ENCODE data around the gene TCTN3. TPM values are rescaled to one million over a fixed set of nuclear protein-coding genes. Genes with fewer than 3 reads are reported as not detected.
"Not testable (repeated sequence)": the region's sequence is repeated elsewhere in the genome, so short reads cannot be mapped to it uniquely, and the experiment has no call there.

Gene TCTN3
- total RNA-seq, 1 donor from 2014 or later = 48.1 TPM

DNA sequence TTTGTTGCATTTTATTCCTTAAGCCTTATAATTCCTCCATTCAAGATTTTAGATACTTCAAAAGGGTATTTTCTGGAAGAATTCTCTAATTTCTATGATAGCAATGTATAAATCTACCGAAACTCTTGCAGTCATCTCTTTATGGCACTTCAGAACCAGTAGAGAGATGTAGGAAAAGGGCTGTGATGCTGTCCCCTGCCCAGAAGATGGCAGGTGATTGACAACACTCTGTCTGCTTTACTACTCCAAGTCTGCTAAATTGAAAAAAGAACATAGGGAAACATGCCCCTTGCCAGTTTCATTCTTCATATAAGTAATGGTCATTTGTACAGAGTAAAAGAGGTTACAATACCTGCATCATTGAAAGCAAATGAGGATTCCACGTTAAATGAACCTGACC lies 5.1 kb downstream of the TCTN3 start:
- DNase-seq (ENCODE audit: low read depth) = no peak

DNA sequence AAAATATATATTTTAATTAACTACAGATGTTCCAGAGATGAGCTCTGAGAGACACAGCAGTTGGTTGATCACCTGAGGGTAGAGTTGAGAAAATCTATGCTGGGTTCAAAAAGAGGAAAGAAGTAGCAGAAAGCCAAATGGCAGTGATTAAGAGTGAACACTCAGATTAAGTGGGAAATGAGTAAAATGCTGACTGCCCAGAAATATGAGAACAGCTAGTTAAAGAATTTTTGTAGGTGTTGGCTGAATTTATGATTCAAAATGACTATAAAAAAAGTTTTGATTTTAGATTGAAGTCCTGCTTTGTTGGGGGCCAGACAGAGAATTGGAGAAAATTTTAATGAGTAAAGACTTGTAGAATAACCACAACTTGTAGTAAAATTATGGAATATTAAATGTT lies 9.8 kb downstream of the TCTN3 start:
- DNase-seq (ENCODE audit: low read depth) = no peak

DNA sequence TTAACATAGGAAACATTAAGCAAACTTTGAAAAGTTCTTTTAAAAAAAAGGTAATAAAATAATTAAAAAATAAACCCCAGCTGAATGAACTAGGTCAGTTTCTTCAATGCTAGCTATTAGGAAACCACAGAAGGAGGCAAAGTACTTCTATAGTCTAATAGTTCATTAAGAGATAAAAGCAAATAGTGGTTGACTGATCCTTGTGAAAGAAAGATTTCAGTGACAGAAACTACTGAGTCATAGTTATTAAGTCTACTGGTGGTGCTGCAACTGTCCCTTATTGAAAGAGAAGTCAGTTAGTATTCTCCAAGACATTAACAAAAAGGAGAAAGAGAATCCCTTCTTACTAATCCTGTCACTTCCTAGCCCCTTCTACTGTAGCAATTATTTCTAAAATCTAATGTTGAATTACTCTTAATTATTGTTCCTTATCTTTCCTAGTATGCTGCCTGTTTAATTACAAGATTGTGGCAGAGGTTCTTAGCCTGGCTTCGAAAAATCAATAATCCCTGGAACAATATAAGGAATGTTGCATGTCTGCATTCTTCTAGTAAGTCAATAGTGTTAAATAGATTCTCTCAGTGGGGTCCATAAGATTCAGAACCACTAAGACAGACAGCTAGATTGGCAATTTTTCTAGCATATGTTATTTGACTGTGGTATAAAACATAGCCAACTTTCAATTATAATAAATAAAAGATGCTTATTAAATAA lies 18.2 kb downstream of the TCTN3 start:
- DNase-seq (ENCODE audit: low read depth) = peak; percentile 64

DNA sequence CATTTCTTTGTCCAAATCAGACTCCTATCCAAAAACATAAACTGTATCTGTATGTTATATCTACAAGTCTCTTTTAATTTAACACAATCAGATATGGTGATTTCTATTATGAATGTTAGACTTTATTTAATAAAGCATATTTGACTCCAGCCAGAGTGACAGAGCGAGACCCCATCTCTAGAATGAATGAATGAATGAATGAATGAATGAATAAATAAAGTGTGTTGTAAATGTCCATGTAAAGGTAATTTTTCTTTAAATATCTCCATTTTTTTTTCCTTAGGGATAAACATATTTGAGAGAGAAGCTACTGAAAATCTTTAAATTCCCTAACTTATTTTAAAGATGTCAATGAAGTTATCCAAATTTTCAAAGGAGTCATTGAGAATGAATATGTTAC lies 19.1 kb downstream of the TCTN3 start:
- no peak for DNase-seq (ENCODE audit: low read depth)

DNA sequence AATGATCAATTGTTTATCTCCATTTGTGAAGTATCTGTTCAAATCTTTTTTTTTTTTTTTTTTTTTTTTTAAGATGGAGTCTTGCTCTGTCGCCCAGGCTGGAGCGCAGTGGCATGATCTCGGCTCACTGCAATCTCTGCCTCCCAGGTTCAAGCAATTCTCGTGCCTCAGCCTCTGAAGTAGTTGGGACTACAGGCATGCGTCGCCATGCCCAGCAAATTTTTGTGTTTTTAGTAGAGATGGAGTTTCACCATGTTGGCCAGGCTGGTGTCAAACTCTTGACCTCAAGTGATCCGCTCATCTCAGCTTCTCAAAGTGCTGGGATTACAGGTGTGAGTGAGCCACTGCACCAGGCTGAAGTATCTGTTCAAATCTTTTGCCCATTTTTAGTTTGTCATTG lies 21.1 kb downstream of the TCTN3 start:
- DNase-seq (ENCODE audit: low read depth) = not testable (repeated sequence)

DNA sequence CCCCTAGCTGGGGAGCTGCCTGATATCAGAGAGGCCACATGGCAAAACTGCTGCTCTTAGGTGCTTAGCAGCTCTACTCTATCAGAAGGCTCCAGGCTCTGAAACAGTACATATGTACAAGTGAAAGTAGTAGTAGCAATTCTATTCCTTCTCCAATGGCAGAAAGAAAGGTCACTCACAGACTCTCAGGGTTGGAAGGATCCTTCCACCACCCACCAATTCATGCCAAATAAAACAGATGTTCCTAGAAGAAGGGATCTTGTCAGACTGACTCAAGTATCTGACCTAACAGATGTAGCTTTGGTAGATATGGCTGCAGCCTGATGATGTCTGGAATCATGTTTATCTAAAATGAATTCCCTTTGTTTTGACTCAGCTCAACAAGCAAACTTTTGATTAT lies 29.2 kb downstream of the TCTN3 start:
- no peak for DNase-seq (ENCODE audit: low read depth)

DNA sequence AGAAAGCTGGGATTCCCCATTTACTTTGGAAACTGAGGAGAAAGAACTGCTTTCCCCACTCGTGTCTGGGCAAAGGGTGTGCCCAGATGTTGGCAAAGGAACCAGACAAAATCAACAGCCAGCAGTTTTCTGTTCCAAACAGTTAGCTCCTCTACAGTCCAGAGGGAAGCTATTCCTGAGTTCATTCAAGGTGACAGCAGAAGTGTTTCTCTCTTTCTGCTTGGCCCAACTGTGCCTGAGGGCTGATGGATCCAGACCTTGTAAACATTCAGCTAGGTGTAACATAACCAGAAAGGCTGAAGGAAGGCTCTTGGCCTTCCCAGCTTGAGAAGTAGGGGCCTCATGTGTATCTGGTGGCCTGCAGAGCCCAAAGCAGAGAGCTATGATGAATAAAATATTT lies 30.2 kb downstream of the TCTN3 start:
- peak; percentile 31 for DNase-seq (ENCODE audit: low read depth)

DNA sequence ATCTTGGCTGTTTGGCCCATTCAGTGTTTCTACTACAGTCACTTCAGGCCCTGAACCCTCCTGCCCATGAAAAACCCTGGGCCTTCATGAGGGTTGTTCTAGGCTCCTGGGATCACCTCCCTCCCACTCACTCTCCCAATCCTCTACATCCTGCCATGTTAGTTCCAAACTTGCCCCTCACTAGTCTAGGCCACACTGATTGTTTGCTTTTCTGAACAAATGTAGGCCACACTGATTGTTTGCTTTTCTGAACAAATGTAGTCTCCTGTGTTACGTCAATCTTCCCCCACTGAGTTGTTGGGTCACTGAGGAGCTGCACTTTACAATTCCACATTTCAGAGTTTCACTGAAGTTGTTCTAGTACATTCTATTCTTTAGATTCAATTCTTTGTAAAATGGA lies 31.9 kb downstream of the TCTN3 start:
- DNase-seq (ENCODE audit: low read depth) = peak; percentile 39

DNA sequence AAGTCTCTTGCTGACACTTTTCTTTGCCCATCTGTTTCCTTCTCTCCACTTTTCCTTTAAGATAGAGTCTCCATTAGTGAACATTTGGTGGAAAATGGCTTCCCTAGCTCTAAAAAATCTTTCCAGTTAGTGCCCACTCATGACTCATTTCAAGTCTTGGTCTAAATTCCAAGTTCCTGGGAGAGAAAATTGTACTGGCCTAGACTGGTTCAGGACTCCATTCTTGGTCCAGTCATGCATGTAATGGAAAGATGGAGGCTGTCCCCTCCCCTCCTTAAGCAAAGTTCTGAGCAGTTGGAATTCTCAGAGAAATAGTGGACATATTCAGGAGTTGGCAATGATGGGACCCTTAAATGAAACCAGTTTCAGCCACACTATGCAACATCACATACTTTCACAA lies 33.4 kb downstream of the TCTN3 start:
- DNase-seq (ENCODE audit: low read depth) = peak; percentile 98

DNA sequence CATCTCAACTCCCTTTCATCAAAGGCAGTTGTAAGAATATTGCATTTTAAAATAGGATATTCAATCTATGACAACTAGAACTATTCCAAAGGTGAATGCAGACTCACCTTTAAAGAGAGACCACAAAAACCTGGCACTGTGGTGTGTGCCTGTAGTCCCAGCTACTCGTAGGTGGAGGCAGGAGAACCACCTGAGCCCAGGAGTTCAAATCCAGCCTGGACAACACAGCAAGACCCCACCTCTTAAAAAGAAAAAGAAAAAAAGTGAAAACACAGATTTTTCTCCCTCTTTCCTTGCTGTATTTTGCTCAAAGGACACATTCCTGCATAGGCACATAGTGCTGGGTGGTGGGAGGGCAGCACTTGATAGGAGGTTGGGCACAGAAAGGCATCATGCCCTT lies 36.5 kb downstream of the TCTN3 start:
- DNase-seq (ENCODE audit: low read depth) = no peak

DNA sequence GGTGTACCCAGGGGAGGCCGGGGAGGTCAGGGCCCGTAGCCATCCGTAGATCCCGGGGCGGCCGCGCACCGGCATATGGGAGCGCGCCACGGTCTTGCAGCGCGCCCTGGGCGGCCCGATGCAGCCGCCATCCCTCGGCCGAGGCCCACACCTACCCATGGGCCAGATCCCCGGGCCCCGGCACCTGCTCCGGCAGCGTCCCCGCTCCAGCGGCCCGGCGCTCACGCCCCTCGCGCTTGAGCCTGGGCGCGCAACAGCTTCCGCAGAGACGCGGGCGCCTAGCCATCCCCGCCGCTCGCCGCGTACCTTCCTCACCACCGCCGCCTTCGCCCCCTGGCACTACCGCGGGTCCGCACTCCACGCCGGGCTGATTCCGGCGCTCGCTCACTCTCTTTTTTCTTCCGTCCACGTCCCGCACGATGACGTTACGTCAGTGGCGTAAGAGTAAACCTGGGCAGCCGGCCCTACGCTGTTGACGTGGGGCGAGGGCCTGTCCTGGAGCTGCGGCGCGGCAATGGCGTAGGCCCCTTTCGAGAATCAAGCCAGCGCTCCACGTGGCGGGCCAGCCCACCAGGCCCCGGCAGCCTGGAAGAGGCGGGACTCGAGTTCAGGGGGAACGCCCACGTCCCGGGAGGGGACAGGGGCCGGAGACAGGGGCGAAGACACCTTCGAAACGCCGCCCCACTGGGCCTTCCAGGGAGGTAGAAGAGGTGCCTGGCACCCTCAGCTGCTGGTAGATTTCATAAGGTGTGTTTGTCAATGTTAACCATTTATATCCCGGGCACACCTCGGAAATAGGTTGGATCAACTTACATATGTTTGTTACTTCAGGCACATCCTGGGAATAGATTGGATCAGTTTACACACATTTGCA lies 37.2 kb downstream of the TCTN3 start, which contains the start of gene ALDH18A1:
Gene ALDH18A1, minus strand, starts transcription at position 421 of the 874 bp plus-strand sequence. CDS start 3,334 bp downstream, outside the sequence.
- peak; percentile 63 for DNase-seq (ENCODE audit: low read depth)

DNA sequence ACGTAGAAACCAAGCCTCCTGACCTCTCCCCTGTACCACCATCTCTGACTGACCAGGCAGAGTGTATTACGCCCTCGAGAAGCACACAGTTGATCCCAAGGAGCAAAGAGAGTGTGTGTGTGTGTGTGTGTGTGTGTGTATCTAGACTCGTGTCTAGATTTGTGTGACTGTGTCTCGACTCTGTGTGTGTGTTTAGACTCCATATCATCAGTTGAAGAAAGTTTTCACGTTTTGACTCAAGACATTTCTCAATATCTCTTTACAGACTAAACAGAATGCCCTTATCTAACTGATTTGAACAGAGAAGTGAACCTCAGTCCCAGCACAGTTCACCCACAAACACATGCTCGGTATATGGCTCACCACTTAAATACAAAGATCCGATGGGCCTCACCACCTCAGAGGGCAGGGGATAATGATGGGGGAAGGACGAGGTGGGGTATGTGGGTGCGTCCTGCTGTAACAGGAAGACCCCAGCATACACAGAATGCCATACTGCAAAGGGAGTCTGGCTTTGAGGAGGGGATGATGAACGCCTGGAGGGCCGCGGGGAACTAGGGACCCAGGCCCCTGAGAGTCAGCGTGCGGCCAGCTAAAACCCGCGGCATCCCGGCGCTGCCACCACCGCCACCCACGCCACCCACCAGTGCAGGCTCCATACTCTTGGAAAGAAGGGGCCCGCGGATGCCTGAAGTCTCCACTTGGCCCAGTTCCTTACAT lies 38.0 kb downstream of the TCTN3 start:
- DNase-seq (ENCODE audit: low read depth) = peak; percentile 23

DNA sequence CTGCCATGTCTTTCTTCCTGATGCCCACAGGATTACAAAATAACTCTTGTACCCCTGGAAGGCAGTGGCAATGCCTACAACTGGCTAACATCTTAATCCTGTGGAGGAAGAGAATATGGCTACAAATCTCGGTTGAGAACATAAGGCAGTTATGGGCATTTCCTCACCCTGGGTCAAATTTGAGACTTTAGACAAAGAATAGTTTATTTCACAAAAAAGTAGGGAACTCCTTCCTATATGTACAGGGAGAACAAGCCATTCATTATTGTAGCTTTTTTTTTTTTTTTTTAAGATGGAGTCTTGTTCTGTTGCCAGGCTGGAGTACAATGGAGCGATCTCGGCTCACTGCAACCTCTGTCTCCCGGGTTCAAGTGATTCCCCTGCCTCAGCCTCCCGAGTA lies 39.8 kb downstream of the TCTN3 start:
- DNase-seq (ENCODE audit: low read depth) = no peak

DNA sequence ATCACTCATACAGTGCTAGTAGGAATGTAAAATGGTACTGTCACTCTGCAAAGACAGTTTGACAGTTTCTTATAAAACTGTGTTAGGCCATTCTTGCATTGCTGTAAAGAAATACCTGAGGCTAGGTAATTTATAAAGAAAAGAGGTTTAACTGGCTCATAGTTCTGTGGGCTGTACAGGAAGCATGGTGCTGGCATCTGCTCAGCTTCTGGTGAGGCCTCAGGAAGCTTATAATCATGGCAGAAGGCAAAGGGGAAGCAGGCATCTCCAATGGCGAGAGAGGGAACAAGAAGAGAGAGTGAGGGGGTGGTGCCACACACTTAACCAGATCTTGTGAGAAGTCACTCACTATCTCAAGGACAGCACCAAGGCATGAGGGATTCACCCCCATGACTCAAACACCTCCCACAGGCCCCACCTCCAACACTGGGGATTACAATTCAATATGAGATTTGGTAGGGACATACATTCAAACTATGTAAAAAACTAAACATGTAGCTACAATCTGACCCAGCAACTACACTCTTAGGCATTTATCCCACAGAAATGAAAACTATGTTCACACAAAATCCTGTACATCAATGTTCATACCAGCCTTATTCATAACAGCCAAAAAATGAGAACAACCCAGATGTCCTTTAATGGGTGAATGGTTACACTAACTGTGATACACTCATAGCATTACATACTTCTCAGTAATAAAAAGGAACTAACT lies 42.2 kb downstream of the TCTN3 start:
- no peak for DNase-seq (ENCODE audit: low read depth)

DNA sequence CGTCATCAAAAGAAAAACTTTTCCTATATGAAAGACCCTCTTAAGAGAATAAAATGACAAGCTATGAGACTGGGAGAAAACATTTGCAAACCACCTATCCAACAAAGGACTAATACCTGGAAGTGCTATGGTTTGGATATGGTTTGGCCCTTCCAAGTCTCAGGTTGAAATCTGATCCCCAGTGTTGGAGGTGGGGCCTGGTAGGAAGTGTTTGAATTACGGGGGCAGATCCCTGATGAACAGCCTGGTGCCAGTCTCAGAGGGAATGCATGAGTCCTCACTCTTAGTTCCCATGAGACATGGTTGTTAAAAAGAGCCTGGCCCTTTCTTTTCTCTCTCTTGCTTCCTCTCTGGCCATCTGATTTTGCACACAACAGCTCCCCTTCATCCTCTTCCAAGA lies 43.5 kb downstream of the TCTN3 start:
- DNase-seq (ENCODE audit: low read depth) = no peak

DNA sequence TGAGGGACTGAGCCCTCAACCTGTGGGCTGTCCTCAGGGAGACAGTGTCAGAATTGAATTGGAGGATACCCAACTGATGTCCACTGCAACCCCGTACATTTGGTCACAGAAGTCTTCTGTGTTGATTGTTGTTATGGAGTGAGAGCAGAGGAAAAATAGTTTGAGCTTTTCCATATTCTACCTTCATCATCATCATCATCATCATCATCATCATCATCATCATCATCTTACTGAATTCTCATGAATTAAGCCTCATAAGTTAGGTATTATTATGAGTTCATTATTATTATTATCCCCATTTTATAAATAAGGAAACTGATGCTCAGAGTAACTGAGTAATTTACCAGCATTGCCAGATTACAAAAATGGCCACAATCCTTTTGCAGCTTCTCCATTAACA lies 45.6 kb downstream of the TCTN3 start:
- DNase-seq (ENCODE audit: low read depth) = no peak

DNA sequence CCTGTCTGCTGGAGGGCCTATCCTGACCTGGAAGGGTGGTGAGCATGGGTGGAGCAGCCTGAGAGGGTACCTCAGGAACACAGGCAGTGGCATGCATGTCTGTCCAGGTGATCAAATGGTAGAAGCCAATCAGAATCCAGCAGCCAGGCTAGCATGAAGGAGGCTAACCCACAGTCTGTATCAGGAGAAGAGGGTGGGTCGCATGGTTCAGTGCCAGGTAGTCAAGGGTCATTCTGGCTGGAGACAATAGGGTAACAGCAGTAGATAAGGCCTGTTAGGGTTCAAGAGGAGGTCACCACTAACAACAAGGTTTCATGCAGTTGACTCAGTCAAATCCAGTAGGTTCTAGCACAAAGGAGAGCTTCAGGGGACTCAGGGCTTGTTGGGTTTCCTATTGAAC lies 47.6 kb downstream of the TCTN3 start:
- DNase-seq (ENCODE audit: low read depth) = no peak

DNA sequence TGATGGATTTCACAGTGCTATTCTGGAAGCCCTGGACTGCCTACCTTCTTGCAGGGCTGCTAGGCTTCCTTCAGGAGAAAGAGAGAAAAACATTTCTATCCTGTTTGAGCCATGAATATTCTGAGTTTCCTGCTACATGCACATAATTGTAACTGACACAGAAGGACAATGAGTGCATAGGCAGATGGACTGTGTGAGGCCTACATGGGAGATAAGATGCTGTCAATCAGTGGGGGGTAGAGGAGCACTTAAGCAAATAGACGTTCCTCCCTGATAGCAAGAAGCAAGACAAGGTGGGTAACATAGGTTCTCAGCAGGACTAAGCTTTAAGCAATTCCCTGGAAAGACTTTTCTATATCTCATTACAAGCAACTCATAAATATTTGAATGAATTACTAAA lies 48.8 kb downstream of the TCTN3 start:
- DNase-seq (ENCODE audit: low read depth) = no peak

DNA sequence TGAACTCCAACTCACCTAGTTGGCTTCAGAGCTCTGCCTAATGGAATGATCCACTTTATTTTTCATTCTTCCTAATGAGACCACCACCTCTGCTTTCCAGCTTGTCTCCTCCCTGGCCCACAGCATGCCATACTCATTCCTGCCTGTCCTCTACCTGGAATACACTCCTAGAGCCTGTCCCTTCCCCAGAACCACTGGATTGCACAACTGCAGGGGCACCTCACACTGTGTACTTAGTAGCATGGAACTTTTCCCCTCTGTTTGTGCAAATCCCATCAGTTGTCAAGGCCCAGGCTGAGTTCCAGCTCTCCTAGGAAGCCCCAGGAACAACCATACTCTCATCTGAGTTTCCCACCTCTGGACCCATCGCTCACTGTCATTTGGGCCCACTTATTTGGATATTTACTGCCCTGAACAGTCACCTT lies 52.8 kb downstream of the TCTN3 start:
- DNase-seq (ENCODE audit: low read depth) = no peak

DNA sequence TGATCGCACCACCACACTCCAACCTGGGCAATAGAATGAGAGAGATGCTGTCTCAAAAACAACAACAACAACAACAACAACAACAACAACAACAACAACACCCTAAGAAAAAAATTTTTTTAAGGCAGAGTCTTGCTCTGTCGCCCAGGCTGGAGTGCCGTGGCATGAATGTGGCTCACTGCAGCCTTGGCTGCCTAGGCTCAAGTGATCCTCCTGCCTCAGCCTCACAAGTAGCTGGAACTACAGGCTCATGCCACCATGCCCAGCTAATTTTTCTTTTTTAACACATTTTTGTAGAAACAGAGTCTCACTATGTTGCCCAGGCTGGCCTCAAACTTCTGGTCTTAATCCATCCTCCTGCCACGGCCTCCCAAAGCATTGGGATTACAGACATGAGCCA lies 55.8 kb downstream of the TCTN3 start:
- no peak for DNase-seq (ENCODE audit: low read depth)

DNA sequence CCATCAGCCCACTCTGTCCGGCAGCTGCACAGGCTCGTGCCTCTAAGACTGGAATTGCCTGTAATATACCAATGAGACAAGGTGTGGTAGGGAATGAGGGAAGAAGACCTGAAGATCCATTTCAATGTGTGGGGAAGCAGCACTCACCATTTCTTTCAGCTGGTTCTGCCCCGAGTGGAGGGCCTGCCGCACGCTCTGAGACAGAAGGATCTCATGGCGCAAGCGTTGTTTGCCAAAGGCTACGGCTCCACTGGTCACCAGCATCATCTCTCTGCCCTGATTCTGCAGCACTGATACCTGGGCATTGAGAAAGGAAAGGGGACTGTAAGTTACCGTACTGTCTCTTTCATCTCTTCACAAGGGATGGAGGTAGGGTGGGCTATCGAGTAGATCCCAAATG lies 56.6 kb downstream of the TCTN3 start:
- DNase-seq (ENCODE audit: low read depth) = no peak

DNA sequence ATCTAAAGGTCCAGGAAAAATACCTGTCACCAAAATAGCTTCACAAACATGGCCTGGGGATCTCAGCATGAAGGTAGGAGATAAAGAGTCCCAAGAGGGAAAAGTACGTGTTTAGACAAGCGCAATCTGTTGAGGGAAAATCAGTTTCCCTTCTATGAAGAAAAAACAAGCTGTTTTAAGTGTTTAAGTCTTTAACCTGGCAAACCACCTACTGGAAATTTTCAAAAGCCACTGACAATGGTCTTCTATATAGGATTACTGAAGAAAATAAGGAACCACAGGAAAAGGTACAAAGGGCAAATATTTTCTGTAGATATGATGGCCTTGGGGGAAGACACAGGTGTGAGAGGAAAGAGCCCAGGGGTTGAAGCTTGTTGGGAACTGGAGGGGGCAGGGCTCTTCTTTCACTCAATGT lies 58.4 kb downstream of the TCTN3 start:
- no peak for DNase-seq (ENCODE audit: low read depth)

Measured in renal cortical epithelial cell (primary cell).